SH-SY5Y (cell line): Measurements from ENCODE around the gene RBSN.

Experiments
- GATA2 ChIP-seq: IDR thresholded peaks from 2 replicates; pipeline ENCODE4 v1.6.1; 2011; ENCODE audit warnings: mild to moderate bottlenecking, low read depth, low read length
- GATA3 ChIP-seq: IDR thresholded peaks from 2 replicates; pipeline ENCODE4 v1.6.1; 2011; ENCODE audit warnings: low read depth, mild to moderate bottlenecking, low read length, moderate library complexity

RBSN gene

GRCh38 chr3:15098503-15099363, at the start of gene RBSN:
Gene RBSN (minus strand): TSS chr3:15099148. CDS start chr3:15096120, 3,028 bp downstream.
- TF ChIP-seq GATA3 = no peak
- TF ChIP-seq GATA2 = no peak

GRCh38 chr3:15148614-15149013, 49.7 kb upstream of the RBSN start:
- no peak for TF ChIP-seq GATA3
- TF ChIP-seq GATA2 = no peak

- TF ChIP-seq GATA3 (no peak), GATA2 (no peak)
Measured at GRCh38 chr3:15122398-15122797, 23.4 kb upstream of the RBSN start.

GRCh38 chr3:15121936-15122335, 23.0 kb upstream of the RBSN start:
- TF ChIP-seq GATA3 = no peak
- TF ChIP-seq GATA2 = no peak

GRCh38 chr3:15120986-15121385, 22.0 kb upstream of the RBSN start:
- TF ChIP-seq GATA3 = no peak

- TF ChIP-seq GATA2 (no peak), GATA3 (no peak)
Measured at GRCh38 chr3:15117011-15117410, 18.1 kb upstream of the RBSN start.

GRCh38 chr3:15116032-15116669, 17.2 kb upstream of the RBSN start:
- TF ChIP-seq GATA2 (no peak), GATA3 (no peak)

- TF ChIP-seq GATA3 = no peak
- no peak for TF ChIP-seq GATA2
Measured at GRCh38 chr3:15114466-15115358, 15.8 kb upstream of the RBSN start.

- TF ChIP-seq GATA3 (no peak), GATA2 (no peak)
Measured at GRCh38 chr3:15113884-15114283, 14.9 kb upstream of the RBSN start.

GRCh38 chr3:15113471-15113870, 14.5 kb upstream of the RBSN start:
- TF ChIP-seq GATA3 (no peak), GATA2 (no peak)

GRCh38 chr3:15112011-15112410, 13.1 kb upstream of the RBSN start:
- no peak for TF ChIP-seq GATA2
- TF ChIP-seq GATA3 = no peak

- TF ChIP-seq GATA2 (no peak), GATA3 (no peak)
Measured at GRCh38 chr3:15110206-15110605, 11.3 kb upstream of the RBSN start.

- TF ChIP-seq GATA3 = no peak
- TF ChIP-seq GATA2 = no peak
Measured at GRCh38 chr3:15108869-15109268, 9.9 kb upstream of the RBSN start.

GRCh38 chr3:15108082-15108545, 9.2 kb upstream of the RBSN start:
- TF ChIP-seq GATA2 (no peak), GATA3 (no peak)
